HCT116 (cell line): Measurements from ENCODE around the gene HNRNPAB. TPM values are rescaled to one million over a fixed set of nuclear protein-coding genes. Genes with fewer than 3 reads are reported as not detected.

Experiments used
- ATAC-seq: fragments of 200-7000 bp; cut with Tn5 transposase; 2 replicates; pipeline ENCODE4 v1.9.1; 2020; ENCODE audit warnings: mild to moderate bottlenecking, moderate library complexity
- BruUV-seq: library from RNA; stranded (reverse); fragments of 400-500 nt; replicated peaks from 2 replicates; lab custom pipeline; 2021; lab: Mats Ljungman, UMichigan
- CTCF ChIA-PET: fragments of 300-600 bp; sonication (Branson Sonifier 250); formaldehyde crosslinking; loops from one replicate; lab custom pipeline; 2021; ENCODE audit warnings: antibody characterized with exemption; lab: Charles Lee
- POLR2A ChIA-PET: fragments of 300-600, 350-600 bp; sonication (Branson Sonifier 250); formaldehyde crosslinking; loops from one replicate; lab custom pipeline; 2021; ENCODE audit warnings: antibody characterized with exemption; lab: Charles Lee
- RAD21 ChIA-PET, 2 experiments: fragments of 300-600 bp; sonication (Branson Sonifier 250); formaldehyde crosslinking; loops; one replicate each; lab custom pipeline; 2023; ENCODE audit warnings: low total read pairs in 2 of 2; ENCODE audit not compliant: uncharacterized antibody in 2 of 2, unreplicated experiment in 2 of 2, low non-redundant PET in 1 of 2; lab: Charles Lee
- DNase-seq: peaks from one replicate; pipeline ENCODE4 v3.0.0-alpha.2; 2010; ENCODE audit warnings: low read depth, low spot score
- H2AFZ ChIP-seq: fragments of 200-600 bp; shearing (Covaris generic), sonication (generic); 2 replicates; pipeline ENCODE4 v1.6.1; 2017; ENCODE audit warnings: low read depth, mixed run types, mixed read lengths, antibody characterized with exemption, low read length; ENCODE audit not compliant: poor library complexity, severe bottlenecking
- H3K27ac ChIP-seq: 2 replicates; pipeline ENCODE4 v1.5.1; 2012; ENCODE audit warnings: low read depth, low read length
- H3K27me3 ChIP-seq: fragments of 200-600 bp; sonication (generic); 2 replicates; pipeline ENCODE4 v1.6.1; 2016; ENCODE audit warnings: mixed run types, low read length, mixed read lengths; ENCODE audit not compliant: insufficient read depth
- H3K36me3 ChIP-seq, 2 experiments: fragments of 200-500 bp in 1 of 2; fragments of 200-600 bp in 1 of 2; sonication (Bioruptor generic) in 1 of 2; sonication (generic) in 1 of 2; 2 replicates each; pipeline versions ENCODE4 v1.5.1 to v1.6.1; 2014 to 2016; ENCODE audit warnings: low read length in 2 of 2, inconsistent platforms in 1 of 2, mixed read lengths in 1 of 2, mixed run types in 1 of 2; ENCODE audit not compliant: insufficient read depth in 2 of 2, control insufficient read depth in 1 of 2
- H3K4me1 ChIP-seq, 2 experiments: fragments of 200-600 bp in 1 of 2; sonication (generic) in 1 of 2; 2 replicates each; pipeline versions ENCODE4 v1.5.1 to v1.6.1; 2012 to 2017; ENCODE audit warnings: low read length in 2 of 2, inconsistent platforms in 1 of 2, mild to moderate bottlenecking in 1 of 2, mixed read lengths in 1 of 2, mixed run types in 1 of 2, moderate library complexity in 1 of 2; ENCODE audit not compliant: insufficient read depth in 2 of 2, control insufficient read depth in 1 of 2
- H3K4me2 ChIP-seq: fragments of 200-600 bp; sonication (generic); 2 replicates; pipeline ENCODE4 v1.6.1; 2017; ENCODE audit warnings: mixed run types, low read length, mixed read lengths
- H3K4me3 ChIP-seq, 2 experiments: fragments of 200-600 bp in 1 of 2; sonication (generic) in 1 of 2; replicated peaks in 1 of 2; 2 replicates each; pipeline ENCODE4 v1.5.1; 2011 to 2016; ENCODE audit warnings: low read length in 2 of 2, control low read depth in 1 of 2, low read depth in 1 of 2, mild to moderate bottlenecking in 1 of 2, mixed read lengths in 1 of 2, mixed run types in 1 of 2
- H3K79me2 ChIP-seq: fragments of 200-600 bp; sonication (generic); 2 replicates; pipeline ENCODE4 v1.6.1; 2017; ENCODE audit warnings: mild to moderate bottlenecking, mixed run types, low read length, moderate library complexity, mixed read lengths; ENCODE audit not compliant: insufficient read depth
- H3K9ac ChIP-seq: fragments of 200-600 bp; sonication (generic); 2 replicates; pipeline ENCODE4 v1.6.1; 2016; ENCODE audit warnings: low read length, mixed read lengths
- H3K9me2 ChIP-seq: fragments of 200-600 bp; sonication (generic), shearing (Covaris generic); 2 replicates; pipeline ENCODE4 v1.6.1; 2017; ENCODE audit warnings: mixed run types, mild to moderate bottlenecking, moderate library complexity; ENCODE audit not compliant: insufficient read depth
- H3K9me3 ChIP-seq, 2 experiments: fragments of 200-500 bp in 1 of 2; fragments of 200-600 bp in 1 of 2; sonication (Bioruptor generic) in 1 of 2; sonication (generic) in 1 of 2; 2 replicates each; pipeline ENCODE4 v1.6.1; 2014 to 2017; ENCODE audit warnings: low read length in 2 of 2, mixed read lengths in 2 of 2, inconsistent platforms in 1 of 2, low read depth in 1 of 2, mild to moderate bottlenecking in 1 of 2, mixed run types in 1 of 2, moderate library complexity in 1 of 2; ENCODE audit not compliant: control insufficient read depth in 1 of 2, insufficient read depth in 1 of 2
- H4K20me1 ChIP-seq: fragments of 200-600 bp; sonication (generic), shearing (Covaris generic); 2 replicates; pipeline ENCODE4 v1.6.1; 2017; ENCODE audit warnings: mixed run types, mild to moderate bottlenecking, moderate library complexity; ENCODE audit not compliant: insufficient read depth
- ATF3 ChIP-seq: IDR thresholded peaks from 2 replicates; pipeline ENCODE4 v1.6.1; 2012
- CEBPB ChIP-seq: IDR thresholded peaks from 2 replicates; pipeline ENCODE4 v1.6.1; 2012; ENCODE audit warnings: low read depth
- CTCF ChIP-seq, 3 experiments: fragments of 200-600 bp in 1 of 3; sonication (generic) in 1 of 3; IDR thresholded peaks in 2 of 3; conservative IDR thresholded peaks in 1 of 3; 2 replicates each; pipeline ENCODE4 v1.5.1; 2012 to 2017; ENCODE audit warnings: low read depth in 2 of 3, low read length in 2 of 3, antibody characterized with exemption in 1 of 3, borderline replicate concordance in 1 of 3, control low read depth in 1 of 3, mild to moderate bottlenecking in 1 of 3, mixed read lengths in 1 of 3, mixed run types in 1 of 3, moderate library complexity in 1 of 3; ENCODE audit not compliant: insufficient read depth in 1 of 3
- EGR1 ChIP-seq: IDR thresholded peaks from 2 replicates; pipeline ENCODE4 v1.6.1; 2012; ENCODE audit warnings: low read depth
- ELF1 ChIP-seq: IDR thresholded peaks from 2 replicates; pipeline ENCODE4 v1.6.1; 2012; ENCODE audit warnings: low read depth, borderline replicate concordance
- FOSL1 ChIP-seq: IDR thresholded peaks from 2 replicates; pipeline ENCODE4 v1.6.1; 2012; ENCODE audit warnings: low read depth
- JUND ChIP-seq: IDR thresholded peaks from 2 replicates; pipeline ENCODE4 v1.6.1; 2012
- MAX ChIP-seq: IDR thresholded peaks from 2 replicates; pipeline ENCODE4 v1.6.1; 2012
- POLR2AphosphoS5 ChIP-seq: IDR thresholded peaks from 2 replicates; pipeline ENCODE4 v1.6.1; 2011; ENCODE audit warnings: mild to moderate bottlenecking, low read depth, low read length, moderate library complexity
- SP1 ChIP-seq: IDR thresholded peaks from 2 replicates; pipeline ENCODE4 v1.6.1; 2012; ENCODE audit warnings: low read depth
- ZNF274 ChIP-seq: fragments of 200-500 bp; sonication (Bioruptor generic); IDR thresholded peaks from 2 replicates; pipeline ENCODE4 v1.6.1; 2014; ENCODE audit warnings: mild to moderate bottlenecking, low read depth, low read length, inconsistent platforms
- intact Hi-C: fragments of 100-400 bp; cut with micrococcal nuclease; formaldehyde crosslinking; loops from 2 replicates; pipeline ENCODE4 v1.10.0; 2022
- total RNA-seq: library from RNA; stranded (reverse); gene quantifications from one replicate; pipeline ENCODE4 v1.2.1, GENCODE V29; 2021; ENCODE audit not compliant: unreplicated experiment

The HNRNPAB gene
- total RNA-seq, 1 experiment from 2014 or later: 273 TPM

- Histone ChIP-seq H3K79me2 (no peaks in the 10 kb centered on the region), H3K4me3 (no peak overlapping the region), H3K27me3 (no peaks in the 10 kb centered on the region), H3K9ac (no peak overlapping the region), H3K4me2 (no peak overlapping the region), H2AFZ (no peak overlapping the region), H3K36me3 (peaks cover 2 to 8% of the 10 kb centered on the region in 2 experiments; a peak in 2 of 4 replicates), H3K4me1 (peaks cover 3 to 6% of the 10 kb centered on the region in 2 experiments; a peak in 3 of 4 replicates), H3K9me3 (no peaks in the 10 kb centered on the region), H3K9me2 (no peaks in the 10 kb centered on the region), H3K27ac (no peak overlapping the region), H4K20me1 (no peaks in the 10 kb centered on the region)
- DNase-seq: no peak
- ChIA-PET RAD21 (no interaction called here), CTCF (no interaction called here), POLR2A (no interaction called here)
- no peak for TF ChIP-seq CEBPB
- no peak for TF ChIP-seq POLR2AphosphoS5
- no peak for TF ChIP-seq ZNF274
- TF ChIP-seq ATF3: no peak
- no peak for TF ChIP-seq EGR1
- TF ChIP-seq JUND: no peak
- intact Hi-C loops: no loop called here
- no peak for ATAC-seq
- BruUV-seq: no TSS peak
These were observed 17.5 kb downstream of the HNRNPAB start for GRCh38 chr5:178221853-178222252.

GRCh38 chr5:178222292-178222691 lies 18.0 kb downstream of the HNRNPAB start:
- Histone ChIP-seq H2AFZ (no peak overlapping the region), H3K9me2 (no peaks in the 10 kb centered on the region), H4K20me1 (no peaks in the 10 kb centered on the region), H3K27me3 (no peaks in the 10 kb centered on the region), H3K36me3 (peaks cover 2 to 10% of the 10 kb centered on the region in 2 experiments; a peak in 2 of 4 replicates), H3K9ac (no peak overlapping the region)
- no peak for ATAC-seq
- ChIA-PET RAD21 (no interaction called here), CTCF (no interaction called here)
- TF ChIP-seq CTCF (IDR thresholded peaks at IDR 0.05 in 2 of 3, conservative IDR thresholded peaks at IDR 0.05 in 1 of 3; ENCODE audit: borderline replicate concordance in 1 of 3, insufficient read depth in 1 of 3, low read depth in 2 of 3, low read length in 2 of 3): no peak
- no peak for TF ChIP-seq ATF3
- peak; percentile 16; the same call in 1 of the 2 replicates for TF ChIP-seq POLR2AphosphoS5
- no peak for TF ChIP-seq FOSL1
- TF ChIP-seq SP1: no peak
- no peak for TF ChIP-seq ZNF274
- no peak for TF ChIP-seq MAX
- no peak for TF ChIP-seq ELF1
- TF ChIP-seq, all 23 proteins: peak for 1
- peaks cover 0 to 2% of the 10 kb centered on the region in 2 experiments; a peak in 3 of 4 replicates for H3K4me1 ChIP-seq
- no peak overlapping the region for H3K27ac ChIP-seq
- DNase-seq: no peak
- POLR2A ChIA-PET: no interaction called here
- intact Hi-C loops: no loop called here
- no peaks in the 10 kb centered on the region for H3K9me3 ChIP-seq
- no peak overlapping the region for H3K4me3 ChIP-seq
- H3K4me2 ChIP-seq: no peak overlapping the region
- no TSS peak for BruUV-seq
- H3K79me2 ChIP-seq: no peaks in the 10 kb centered on the region
